A549 (cell line): Measurements from ENCODE around the gene TOP3B. TPM values are rescaled to one million over a fixed set of nuclear protein-coding genes. Genes with fewer than 3 reads are reported as not detected.

Experiments used
- ATAC-seq, 2 experiments: fragments of 200-7000 bp in 1 of 2; fragments of >200 bp in 1 of 2; cut with Nextera tagmentation in 1 of 2; cut with Tn5 transposase in 1 of 2; 3 replicates each; pipeline versions ENCODE4 v1.8.0 to v1.9.1; 2018 to 2020; ENCODE audit warnings: mild to moderate bottlenecking in 1 of 2, moderate library complexity in 1 of 2
- CTCF ChIA-PET: fragments of 300-600 bp; sonication (Branson Sonifier 250); formaldehyde crosslinking; extraction: SDS; loops from one replicate; lab custom pipeline; 2021; ENCODE audit warnings: antibody characterized with exemption, inconsistent platforms; lab: Yijun Ruan, JAX
- POLR2A ChIA-PET: fragments of 350-600 bp; formaldehyde crosslinking; extraction: SDS; loops from one replicate; lab custom pipeline; 2021; ENCODE audit warnings: antibody characterized with exemption, inconsistent platforms; lab: Yijun Ruan, JAX
- DNase-seq, 2 experiments: peaks; one replicate each; pipeline versions ENCODE4 v3.0.0 to v3.0.0-alpha.2; 2011 to 2016; ENCODE audit warnings: low read depth in 1 of 2, low spot score in 1 of 2
- FAIRE-seq: peaks from 2 replicates; lab custom pipeline; 2011; peaks lifted over from hg19 to GRCh38; lab: Jason Lieb, UNC
- H3K27ac ChIP-seq, 2 experiments: fragments of >200 bp; sonication (Bioruptor Twin); formaldehyde crosslinking; 3 replicates each; pipeline ENCODE4 v1.5.1; 2016 to 2017
- H3K4me1 ChIP-seq: fragments of >200 bp; sonication (Bioruptor Twin); formaldehyde crosslinking; 3 replicates; pipeline ENCODE4 v1.6.1; 2016
- H3K4me2 ChIP-seq: fragments of >200 bp; sonication (Bioruptor Twin); formaldehyde crosslinking; 3 replicates; pipeline ENCODE4 v1.6.1; 2016
- H3K4me3 ChIP-seq: fragments of >200 bp; sonication (Bioruptor Twin); formaldehyde crosslinking; 3 replicates; pipeline ENCODE4 v1.5.1; 2016
- H3K9me3 ChIP-seq: fragments of >200 bp; sonication (Bioruptor Twin); formaldehyde crosslinking; 3 replicates; pipeline ENCODE4 v1.6.1; 2016
- CHD4 ChIP-seq: fragments of 200-600 bp; sonication (generic); IDR thresholded peaks from 2 replicates; pipeline ENCODE4 v1.6.1; 2016; ENCODE audit warnings: antibody characterized with exemption, mild to moderate bottlenecking, borderline replicate concordance
- FOSB ChIP-seq: fragments of 250-450 bp; sonication (Bioruptor Pico); IDR thresholded peaks from 2 replicates; pipeline ENCODE4 v1.5.0; 2020; ENCODE audit warnings: mild to moderate bottlenecking, moderate library complexity
- JUNB ChIP-seq: fragments of >200 bp; sonication (Bioruptor Twin); formaldehyde crosslinking; IDR thresholded peaks from 2 replicates; pipeline ENCODE4 v1.6.1; 2016
- MAFK ChIP-seq: fragments of 450-650 bp; IDR thresholded peaks from 2 replicates; pipeline ENCODE4 v1.6.1; 2014; ENCODE audit not compliant: partially characterized antibody
- MAZ ChIP-seq: fragments of 150-350 bp; IDR thresholded peaks from 2 replicates; pipeline ENCODE4 v1.6.1; 2014; ENCODE audit warnings: antibody characterized with exemption, low read depth, low read length, borderline replicate concordance
- ZC3H11A ChIP-seq: fragments of 450-650 bp; IDR thresholded peaks from 2 replicates; pipeline ENCODE4 v1.6.1; 2014; ENCODE audit warnings: antibody characterized with exemption, mild to moderate bottlenecking
- ZFP36 ChIP-seq: fragments of 450-650 bp; IDR thresholded peaks from 2 replicates; pipeline ENCODE4 v1.6.1; 2014; ENCODE audit warnings: borderline replicate concordance; ENCODE audit not compliant: partially characterized antibody
- WGBS: methylation state at CpG from one replicate; pipeline ENCODE4 v1.1.6; 2017; ENCODE audit errors: missing lambda C conversion rate; 5-methylcytosine and 5-hydroxymethylcytosine counted together
- polyA plus RNA-seq, 4 experiments: library from polyadenylated mRNA; depleted of rRNA in 3 of 4; stranded (reverse); fragments of >200 nt; fragmentation: RNase III in 1 of 4; extraction: RNeasy Plus Mini Kit Qiagen cat#74134 plus additional on column Dnase treatment in 1 of 4; gene quantifications; 2 replicates in 3 of 4; 3 replicates in 1 of 4; pipeline ENCODE4 v1.2.3, GENCODE V29; 2011 to 2017
- TF ChIP-seq, protein P1 (sequence below): fragments of 200-600 bp; sonication (generic); IDR thresholded peaks from 2 replicates; pipeline ENCODE4 v1.6.1; 2016; ENCODE audit warnings: antibody characterized with exemption, mild to moderate bottlenecking, moderate library complexity
- TF ChIP-seq, protein P2 (sequence below): fragments of 450-650 bp; IDR thresholded peaks from 2 replicates; pipeline ENCODE4 v1.6.1; 2014; ENCODE audit warnings: antibody characterized with exemption
- TF ChIP-seq, protein P3 (sequence below): fragments of >200 bp; sonication (Bioruptor Twin); formaldehyde crosslinking; IDR thresholded peaks from 3 replicates; pipeline ENCODE4 v1.6.1; 2016
- TF ChIP-seq, protein P4 (sequence below): IDR thresholded peaks from 2 replicates; pipeline ENCODE4 v1.6.1; 2012
- TF ChIP-seq, protein P5 (sequence below): fragments of 250-450 bp; sonication (Bioruptor Pico); IDR thresholded peaks from 2 replicates; pipeline ENCODE4 v1.5.0; 2021; ENCODE audit warnings: mild to moderate bottlenecking, moderate library complexity, borderline replicate concordance

TOP3B gene
- polyA plus RNA-seq, 2 of the 4 experiments (the other 2 are of a cell fraction): 11.5 to 19.8 TPM

DNA sequence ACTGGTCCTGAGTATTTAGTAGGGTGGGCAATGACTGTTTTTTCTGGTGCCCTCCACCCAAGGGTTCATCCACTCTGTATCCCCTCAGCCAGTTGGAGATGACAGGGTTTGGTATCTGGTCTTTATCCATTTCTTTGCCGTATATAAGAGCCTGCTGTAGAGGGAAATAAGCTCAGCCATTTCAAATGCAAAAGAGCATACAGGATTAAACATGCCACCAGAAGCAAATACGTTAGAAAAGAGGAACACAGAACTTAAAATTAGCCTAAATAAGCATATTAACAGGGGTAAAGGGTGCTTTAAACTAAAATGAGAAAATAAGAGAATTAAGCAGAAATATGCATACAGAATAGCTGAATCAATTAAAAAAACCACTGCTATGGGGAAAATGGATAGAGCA is 27.8 kb upstream of the TOP3B start:
- no peak for ATAC-seq
- no peak for DNase-seq
- Histone ChIP-seq H3K27ac (no peak overlapping the region), H3K9me3 (no peaks in the 10 kb centered on the region), H3K4me2 (no peak overlapping the region), H3K4me3 (no peak overlapping the region), H3K4me1 (no peaks in the 10 kb centered on the region)
- TF ChIP-seq CHD4 (no peak), ZC3H11A (no peak)
- ChIA-PET POLR2A (no interaction called here), CTCF (no interaction called here)
- no peak for FAIRE-seq
- 19% methylated on average over 2 of the region's 2 CpGs for WGBS

DNA sequence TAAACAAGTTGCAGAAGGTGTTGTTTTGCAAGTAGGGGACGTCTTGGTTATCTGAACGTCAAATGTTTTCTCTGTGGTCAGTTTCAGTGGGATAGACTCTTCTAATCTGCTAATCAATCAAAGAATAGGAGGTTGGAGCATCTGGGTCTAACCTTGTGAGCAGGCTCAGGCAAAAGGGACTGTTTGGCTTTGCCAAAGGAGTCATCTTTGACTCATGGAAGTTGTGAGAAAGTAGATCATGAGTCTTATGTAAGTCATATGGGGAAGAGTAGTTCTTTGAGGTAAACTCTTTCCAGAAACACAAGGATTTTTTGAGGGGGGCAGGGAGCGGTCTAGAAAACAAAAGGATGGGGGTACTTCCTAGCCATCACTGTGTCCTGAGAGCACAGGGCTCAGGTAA is 27.1 kb upstream of the TOP3B start:
- DNase-seq (no peak), FAIRE-seq (no peak), ATAC-seq (no peak)
- ChIA-PET CTCF (no interaction called here), POLR2A (no interaction called here)
- H3K4me3 ChIP-seq: no peak overlapping the region
- no peak overlapping the region for H3K27ac ChIP-seq
- no peak overlapping the region for H3K4me2 ChIP-seq
- no peaks in the 10 kb centered on the region for H3K4me1 ChIP-seq
- WGBS: 15% methylated on average over 3 of the region's 3 CpGs
- no peak for TF ChIP-seq FOSB (CRISPR knock-in tag)
- no peaks in the 10 kb centered on the region for H3K9me3 ChIP-seq

DNA sequence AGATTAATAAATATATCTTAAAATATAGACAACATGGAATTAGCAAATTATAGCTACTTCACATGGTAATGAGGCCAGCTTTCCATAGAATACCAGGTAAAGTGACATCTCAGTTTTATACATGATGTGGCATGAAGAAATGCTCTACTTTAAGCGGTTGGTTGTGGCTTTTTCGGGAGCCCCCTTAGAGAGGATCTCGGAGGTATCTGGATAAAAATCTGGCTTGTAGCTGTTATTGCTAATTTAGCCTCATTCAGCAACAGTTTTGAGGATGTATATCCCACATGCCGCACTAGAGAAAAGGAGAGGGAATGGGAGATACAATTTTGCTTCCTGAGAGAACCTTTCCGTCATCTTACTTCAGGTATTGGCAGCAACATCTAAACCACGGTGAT is 24.0 kb upstream of the TOP3B start:
- no peak overlapping the region for H3K27ac ChIP-seq
- TF ChIP-seq, protein P1, sequence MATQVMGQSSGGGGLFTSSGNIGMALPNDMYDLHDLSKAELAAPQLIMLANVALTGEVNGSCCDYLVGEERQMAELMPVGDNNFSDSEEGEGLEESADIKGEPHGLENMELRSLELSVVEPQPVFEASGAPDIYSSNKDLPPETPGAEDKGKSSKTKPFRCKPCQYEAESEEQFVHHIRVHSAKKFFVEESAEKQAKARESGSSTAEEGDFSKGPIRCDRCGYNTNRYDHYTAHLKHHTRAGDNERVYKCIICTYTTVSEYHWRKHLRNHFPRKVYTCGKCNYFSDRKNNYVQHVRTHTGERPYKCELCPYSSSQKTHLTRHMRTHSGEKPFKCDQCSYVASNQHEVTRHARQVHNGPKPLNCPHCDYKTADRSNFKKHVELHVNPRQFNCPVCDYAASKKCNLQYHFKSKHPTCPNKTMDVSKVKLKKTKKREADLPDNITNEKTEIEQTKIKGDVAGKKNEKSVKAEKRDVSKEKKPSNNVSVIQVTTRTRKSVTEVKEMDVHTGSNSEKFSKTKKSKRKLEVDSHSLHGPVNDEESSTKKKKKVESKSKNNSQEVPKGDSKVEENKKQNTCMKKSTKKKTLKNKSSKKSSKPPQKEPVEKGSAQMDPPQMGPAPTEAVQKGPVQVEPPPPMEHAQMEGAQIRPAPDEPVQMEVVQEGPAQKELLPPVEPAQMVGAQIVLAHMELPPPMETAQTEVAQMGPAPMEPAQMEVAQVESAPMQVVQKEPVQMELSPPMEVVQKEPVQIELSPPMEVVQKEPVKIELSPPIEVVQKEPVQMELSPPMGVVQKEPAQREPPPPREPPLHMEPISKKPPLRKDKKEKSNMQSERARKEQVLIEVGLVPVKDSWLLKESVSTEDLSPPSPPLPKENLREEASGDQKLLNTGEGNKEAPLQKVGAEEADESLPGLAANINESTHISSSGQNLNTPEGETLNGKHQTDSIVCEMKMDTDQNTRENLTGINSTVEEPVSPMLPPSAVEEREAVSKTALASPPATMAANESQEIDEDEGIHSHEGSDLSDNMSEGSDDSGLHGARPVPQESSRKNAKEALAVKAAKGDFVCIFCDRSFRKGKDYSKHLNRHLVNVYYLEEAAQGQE: no peak
- TF ChIP-seq MAZ: no peak
- TF ChIP-seq, protein P2, sequence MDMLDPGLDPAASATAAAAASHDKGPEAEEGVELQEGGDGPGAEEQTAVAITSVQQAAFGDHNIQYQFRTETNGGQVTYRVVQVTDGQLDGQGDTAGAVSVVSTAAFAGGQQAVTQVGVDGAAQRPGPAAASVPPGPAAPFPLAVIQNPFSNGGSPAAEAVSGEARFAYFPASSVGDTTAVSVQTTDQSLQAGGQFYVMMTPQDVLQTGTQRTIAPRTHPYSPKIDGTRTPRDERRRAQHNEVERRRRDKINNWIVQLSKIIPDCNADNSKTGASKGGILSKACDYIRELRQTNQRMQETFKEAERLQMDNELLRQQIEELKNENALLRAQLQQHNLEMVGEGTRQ: no peak
- TF ChIP-seq, protein P3, sequence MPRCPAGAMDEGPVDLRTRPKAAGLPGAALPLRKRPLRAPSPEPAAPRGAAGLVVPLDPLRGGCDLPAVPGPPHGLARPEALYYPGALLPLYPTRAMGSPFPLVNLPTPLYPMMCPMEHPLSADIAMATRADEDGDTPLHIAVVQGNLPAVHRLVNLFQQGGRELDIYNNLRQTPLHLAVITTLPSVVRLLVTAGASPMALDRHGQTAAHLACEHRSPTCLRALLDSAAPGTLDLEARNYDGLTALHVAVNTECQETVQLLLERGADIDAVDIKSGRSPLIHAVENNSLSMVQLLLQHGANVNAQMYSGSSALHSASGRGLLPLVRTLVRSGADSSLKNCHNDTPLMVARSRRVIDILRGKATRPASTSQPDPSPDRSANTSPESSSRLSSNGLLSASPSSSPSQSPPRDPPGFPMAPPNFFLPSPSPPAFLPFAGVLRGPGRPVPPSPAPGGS: no peak
- no peak for TF ChIP-seq JUNB
- TF ChIP-seq, protein P4, sequence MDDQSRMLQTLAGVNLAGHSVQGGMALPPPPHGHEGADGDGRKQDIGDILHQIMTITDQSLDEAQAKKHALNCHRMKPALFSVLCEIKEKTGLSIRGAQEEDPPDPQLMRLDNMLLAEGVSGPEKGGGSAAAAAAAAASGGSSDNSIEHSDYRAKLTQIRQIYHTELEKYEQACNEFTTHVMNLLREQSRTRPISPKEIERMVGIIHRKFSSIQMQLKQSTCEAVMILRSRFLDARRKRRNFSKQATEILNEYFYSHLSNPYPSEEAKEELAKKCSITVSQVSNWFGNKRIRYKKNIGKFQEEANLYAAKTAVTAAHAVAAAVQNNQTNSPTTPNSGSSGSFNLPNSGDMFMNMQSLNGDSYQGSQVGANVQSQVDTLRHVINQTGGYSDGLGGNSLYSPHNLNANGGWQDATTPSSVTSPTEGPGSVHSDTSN: no peak
- TF ChIP-seq, protein P5, sequence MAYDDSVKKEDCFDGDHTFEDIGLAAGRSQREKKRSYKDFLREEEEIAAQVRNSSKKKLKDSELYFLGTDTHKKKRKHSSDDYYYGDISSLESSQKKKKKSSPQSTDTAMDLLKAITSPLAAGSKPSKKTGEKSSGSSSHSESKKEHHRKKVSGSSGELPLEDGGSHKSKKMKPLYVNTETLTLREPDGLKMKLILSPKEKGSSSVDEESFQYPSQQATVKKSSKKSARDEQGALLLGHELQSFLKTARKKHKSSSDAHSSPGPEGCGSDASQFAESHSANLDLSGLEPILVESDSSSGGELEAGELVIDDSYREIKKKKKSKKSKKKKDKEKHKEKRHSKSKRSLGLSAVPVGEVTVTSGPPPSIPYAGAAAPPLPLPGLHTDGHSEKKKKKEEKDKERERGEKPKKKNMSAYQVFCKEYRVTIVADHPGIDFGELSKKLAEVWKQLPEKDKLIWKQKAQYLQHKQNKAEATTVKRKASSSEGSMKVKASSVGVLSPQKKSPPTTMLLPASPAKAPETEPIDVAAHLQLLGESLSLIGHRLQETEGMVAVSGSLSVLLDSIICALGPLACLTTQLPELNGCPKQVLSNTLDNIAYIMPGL (CRISPR knock-in tag): no peak
- TF ChIP-seq ZFP36: no peak
- TF ChIP-seq MAFK: no peak
- DNase-seq (no peak), FAIRE-seq (no peak), ATAC-seq (no peak)
- no peaks in the 10 kb centered on the region for H3K4me1 ChIP-seq
- no peak overlapping the region for H3K4me2 ChIP-seq
- 74% methylated on average over 6 of the region's 6 CpGs for WGBS
- no peak overlapping the region for H3K4me3 ChIP-seq
- ChIA-PET CTCF (interaction anchor here (0.6 to 1.5 kb wide), 2 partner anchors 8 to 372 kb away, joined by 3 read pairs; no protein-coding TSS in a partner anchor), POLR2A (no interaction called here)
- H3K9me3 ChIP-seq: no peaks in the 10 kb centered on the region
